Measurements from ENCODE around the gene KIF16B. TPM values are rescaled to one million over a fixed set of nuclear protein-coding genes. Genes with fewer than 3 reads are reported as not detected.
A peak's percentile ranks its signal among the peaks of the same experiment; 100 is the strongest.

The KIF16B gene
- total RNA-seq, 4 donors from 2014 or later = 19.9 to 40.2 (median 20.5) TPM

DNA sequence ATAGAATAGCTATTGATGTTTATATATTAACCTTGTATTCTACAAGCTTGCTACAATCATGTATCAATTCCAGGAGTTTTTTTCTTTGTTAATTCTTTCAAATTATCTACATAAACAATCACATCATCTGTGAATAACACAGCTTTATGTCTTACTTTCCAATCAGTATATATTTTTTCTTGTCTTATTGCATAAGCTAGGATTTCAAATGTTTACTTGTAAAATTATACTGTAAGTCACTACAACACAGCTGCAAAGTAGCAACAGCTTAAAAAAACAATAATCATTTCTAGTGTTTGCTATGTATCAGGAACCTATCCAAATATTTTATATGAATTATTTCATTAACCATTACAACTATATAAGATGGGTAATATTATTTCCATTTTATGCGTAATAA lies 270.4 kb downstream of the KIF16B start:
- no peak overlapping the region for H3K4me3 ChIP-seq
- H3K36me3 ChIP-seq = peaks cover 0 to 67% (median 0%) of the 10 kb centered on the region in 3 donors
- DNase-seq (ENCODE audit: low spot score in 2 of 2) = no peak
- H3K4me1 ChIP-seq = no peaks in the 10 kb centered on the region
- WGBS, 2 donors = 2 to 51% methylated on average over 1 of the region's 1 CpG
- H3K27me3 ChIP-seq = no peaks in the 10 kb centered on the region
- peaks cover 0 to 33% (median 3%) of the 10 kb centered on the region in 4 donors for H3K9me3 ChIP-seq
- TF ChIP-seq, protein P1, sequence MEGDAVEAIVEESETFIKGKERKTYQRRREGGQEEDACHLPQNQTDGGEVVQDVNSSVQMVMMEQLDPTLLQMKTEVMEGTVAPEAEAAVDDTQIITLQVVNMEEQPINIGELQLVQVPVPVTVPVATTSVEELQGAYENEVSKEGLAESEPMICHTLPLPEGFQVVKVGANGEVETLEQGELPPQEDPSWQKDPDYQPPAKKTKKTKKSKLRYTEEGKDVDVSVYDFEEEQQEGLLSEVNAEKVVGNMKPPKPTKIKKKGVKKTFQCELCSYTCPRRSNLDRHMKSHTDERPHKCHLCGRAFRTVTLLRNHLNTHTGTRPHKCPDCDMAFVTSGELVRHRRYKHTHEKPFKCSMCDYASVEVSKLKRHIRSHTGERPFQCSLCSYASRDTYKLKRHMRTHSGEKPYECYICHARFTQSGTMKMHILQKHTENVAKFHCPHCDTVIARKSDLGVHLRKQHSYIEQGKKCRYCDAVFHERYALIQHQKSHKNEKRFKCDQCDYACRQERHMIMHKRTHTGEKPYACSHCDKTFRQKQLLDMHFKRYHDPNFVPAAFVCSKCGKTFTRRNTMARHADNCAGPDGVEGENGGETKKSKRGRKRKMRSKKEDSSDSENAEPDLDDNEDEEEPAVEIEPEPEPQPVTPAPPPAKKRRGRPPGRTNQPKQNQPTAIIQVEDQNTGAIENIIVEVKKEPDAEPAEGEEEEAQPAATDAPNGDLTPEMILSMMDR (IDR thresholded peaks at IDR 0.05) = no peak
- TF ChIP-seq EP300 (IDR thresholded peaks at IDR 0.05) = no peak
- TF ChIP-seq POLR2A (IDR thresholded peaks at IDR 0.05) = no peak
- H3K27ac ChIP-seq = no peak overlapping the region

DNA sequence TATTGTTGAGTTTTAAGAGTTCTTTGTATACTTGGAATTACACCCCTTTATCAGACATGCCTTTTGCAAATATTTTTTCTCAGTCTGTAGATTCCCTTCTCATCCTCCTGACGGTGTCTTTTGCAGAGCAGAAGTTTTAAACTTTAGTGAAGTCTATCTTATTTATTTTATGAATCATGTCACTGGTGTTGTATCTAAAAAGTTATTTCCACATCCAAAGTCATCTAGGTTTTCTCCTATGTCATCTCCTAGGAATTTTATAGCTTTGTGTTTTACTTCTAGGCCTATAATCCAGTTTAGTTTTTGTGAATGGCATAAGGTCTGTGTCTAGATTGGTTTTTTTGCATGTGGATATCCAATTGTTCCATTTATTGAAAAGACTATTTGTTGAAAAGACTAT lies 271.3 kb downstream of the KIF16B start:
- WGBS, 2 donors = 97 to 98% methylated on average over 1 of the region's 1 CpG
- peaks cover 0 to 33% (median 3%) of the 10 kb centered on the region in 4 donors for H3K9me3 ChIP-seq

DNA sequence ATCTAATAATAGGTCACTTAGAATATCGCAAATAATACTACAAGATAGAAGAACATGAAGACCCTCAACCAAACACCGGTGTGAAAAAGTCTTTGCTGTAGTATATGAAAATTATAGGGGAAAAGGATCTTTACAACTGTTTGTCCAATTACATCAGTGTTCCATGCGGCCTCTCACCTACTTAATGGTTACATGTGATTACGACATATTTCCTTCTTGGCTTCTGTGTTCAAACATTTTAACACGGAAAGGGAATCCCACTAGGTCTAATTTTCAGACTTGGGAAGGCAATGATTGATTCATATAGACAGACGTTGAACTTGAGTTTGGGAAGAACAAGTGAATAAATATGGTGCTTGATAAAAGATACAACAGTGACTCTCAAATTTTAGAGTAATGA lies 273.4 kb downstream of the KIF16B start:
- Histone ChIP-seq H3K27ac (no peak overlapping the region), H3K4me3 (no peak overlapping the region), H3K4me1 (no peaks in the 10 kb centered on the region), H3K9me3 (peaks cover 0 to 33% (median 3%) of the 10 kb centered on the region in 4 donors), H3K36me3 (peaks cover 0 to 60% (median 0%) of the 10 kb centered on the region in 3 donors), H3K27me3 (no peaks in the 10 kb centered on the region)
- TF ChIP-seq EP300 (IDR thresholded peaks at IDR 0.05) = no peak
- no peak for TF ChIP-seq POLR2A (IDR thresholded peaks at IDR 0.05)
- TF ChIP-seq, protein P1 (IDR thresholded peaks at IDR 0.05) = no peak
- 76 to 79% methylated on average over 6 of the region's 6 CpGs for WGBS, 2 donors
- DNase-seq (ENCODE audit: low spot score in 2 of 2) = no peak

More for the DNA sequence above, 271.3 kb downstream of the KIF16B start:
- Histone ChIP-seq H3K4me1 (no peaks in the 10 kb centered on the region), H3K27ac (no peak overlapping the region), H3K27me3 (no peaks in the 10 kb centered on the region), H3K4me3 (no peak overlapping the region), H3K36me3 (peaks cover 0 to 73% (median 0%) of the 10 kb centered on the region in 3 donors)
- no peak for DNase-seq (ENCODE audit: low spot score in 2 of 2)
- no peak for TF ChIP-seq POLR2A (IDR thresholded peaks at IDR 0.05)
- TF ChIP-seq EP300 (IDR thresholded peaks at IDR 0.05) = no peak
- TF ChIP-seq, protein P1 (IDR thresholded peaks at IDR 0.05) = no peak

DNA sequence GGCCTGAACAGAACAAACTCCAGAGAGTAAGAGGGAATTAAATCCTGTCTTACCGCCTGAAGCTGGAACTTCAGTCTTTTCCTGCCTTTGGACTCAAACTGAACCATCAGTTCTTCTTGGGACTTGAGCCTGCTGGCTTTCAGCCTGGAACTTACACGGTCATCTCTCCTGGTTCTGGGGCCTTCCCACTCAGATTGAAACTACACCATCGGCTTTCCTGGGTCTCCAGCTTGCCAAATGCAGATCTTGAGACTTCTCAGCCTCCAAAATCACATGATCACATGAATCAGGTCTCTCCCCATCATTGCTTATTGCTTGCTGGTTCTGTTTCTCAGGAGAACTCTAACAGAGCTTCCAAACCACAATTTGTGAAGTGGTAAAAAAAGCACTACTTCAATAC lies 276.3 kb downstream of the KIF16B start:
- peak in 1 of 2 donors; percentile 23 for DNase-seq (ENCODE audit: low spot score in 2 of 2)
- TF ChIP-seq POLR2A (IDR thresholded peaks at IDR 0.05) (no peak), EP300 (IDR thresholded peaks at IDR 0.05) (no peak)
- TF ChIP-seq, protein P1 (IDR thresholded peaks at IDR 0.05) = no peak
- WGBS, 2 donors = 65 to 81% methylated on average over 3 of the region's 3 CpGs

DNA sequence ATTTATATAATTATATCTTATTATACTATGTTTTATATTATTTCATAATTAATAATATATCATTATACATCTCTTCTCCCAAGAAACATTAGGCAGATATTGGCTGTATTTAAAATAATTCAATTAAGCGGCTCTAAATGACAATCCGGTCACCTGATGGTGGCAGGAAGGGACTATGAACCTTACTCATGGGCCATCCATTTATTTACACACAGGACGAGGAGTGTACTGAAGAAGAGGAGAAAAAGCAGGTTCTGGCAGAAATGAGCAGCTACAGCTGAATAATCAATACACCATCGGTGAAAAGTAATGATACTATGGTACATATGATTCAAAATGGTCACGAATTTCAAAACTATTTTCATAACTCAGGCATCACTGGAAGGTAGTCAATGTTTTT lies 277.7 kb downstream of the KIF16B start:
- no peak for DNase-seq (ENCODE audit: low spot score in 2 of 2)
- H3K36me3 ChIP-seq = peaks cover 0 to 42% (median 0%) of the 10 kb centered on the region in 3 donors
- no peak overlapping the region for H3K4me3 ChIP-seq
- H3K27me3 ChIP-seq = no peaks in the 10 kb centered on the region
- H3K27ac ChIP-seq = no peak overlapping the region
- no peaks in the 10 kb centered on the region for H3K4me1 ChIP-seq
- no peaks in the 10 kb centered on the region for H3K9me3 ChIP-seq
- 87 to 94% methylated on average over 5 of the region's 5 CpGs for WGBS, 2 donors
- TF ChIP-seq, protein P1 (IDR thresholded peaks at IDR 0.05) = no peak
- TF ChIP-seq POLR2A (IDR thresholded peaks at IDR 0.05) (no peak), EP300 (IDR thresholded peaks at IDR 0.05) (no peak)

More for the DNA sequence above, 276.3 kb downstream of the KIF16B start:
- Histone ChIP-seq H3K27me3 (no peaks in the 10 kb centered on the region), H3K9me3 (peaks cover 0 to 6% (median under 1%) of the 10 kb centered on the region in 4 donors), H3K4me3 (no peak overlapping the region), H3K27ac (no peak overlapping the region), H3K4me1 (no peaks in the 10 kb centered on the region), H3K36me3 (peaks cover 0 to 45% (median 0%) of the 10 kb centered on the region in 3 donors)
